Measurements from ENCODE around the gene QRFP.
"Not testable (repeated sequence)": the region's sequence is repeated elsewhere in the genome, so short reads cannot be mapped to it uniquely, and the experiment has no call there.

QRFP gene

GRCh38 chr9:130849356-130849755, 47.3 kb downstream of the QRFP start:
- no peak for DNase-seq (ENCODE audit: low spot score)

DNA sequence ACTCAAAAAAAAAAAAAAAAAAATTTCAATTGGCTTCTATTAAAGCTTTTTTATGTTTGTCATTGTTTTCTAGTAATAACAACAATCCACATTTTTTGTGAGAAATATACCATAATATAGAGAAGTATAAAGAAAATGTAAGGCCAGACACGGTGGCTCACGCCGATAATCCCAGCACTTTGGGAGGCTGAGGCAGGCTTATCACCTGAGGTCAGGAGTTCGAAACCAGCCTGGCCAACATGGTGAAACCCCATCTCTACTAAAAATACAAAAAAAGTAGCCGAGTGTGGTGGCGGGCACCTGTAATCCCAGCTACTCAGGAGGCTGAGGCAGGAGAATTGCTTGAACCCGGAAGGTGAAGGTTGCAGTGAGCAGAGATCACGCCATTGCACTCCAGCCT, 48.1 kb downstream of the QRFP start:
- not testable (repeated sequence) for DNase-seq (ENCODE audit: low spot score)

- DNase-seq (ENCODE audit: low spot score): no peak
These were observed 49.0 kb downstream of the QRFP start for GRCh38 chr9:130847306-130848217.

GRCh38 chr9:130846487-130847305, 49.9 kb downstream of the QRFP start:
- no peak for DNase-seq (ENCODE audit: low spot score)

- DNase-seq (ENCODE audit: low spot score): no peak
These were observed 50.6 kb downstream of the QRFP start for GRCh38 chr9:130845901-130846481.

DNA sequence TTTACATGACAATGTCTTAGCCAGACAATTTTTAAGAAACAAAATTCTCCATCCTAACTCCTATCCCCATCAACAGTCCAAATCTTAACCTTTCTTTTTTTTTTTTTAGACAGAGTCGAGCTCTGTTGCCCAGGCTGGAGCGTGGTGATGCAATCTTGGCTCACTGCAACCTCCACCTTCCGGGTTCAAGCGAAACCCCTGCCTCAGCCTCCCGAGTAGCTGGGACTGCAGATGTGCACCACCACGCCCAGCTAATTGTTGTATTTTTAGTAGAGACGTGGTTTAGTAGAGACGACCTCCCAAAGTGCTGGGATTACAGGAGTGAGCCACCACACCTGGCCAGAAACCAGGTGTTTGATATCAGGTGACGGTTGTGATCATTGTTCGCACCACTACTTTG, 51.4 kb downstream of the QRFP start:
- DNase-seq (ENCODE audit: low spot score): no peak

DNA sequence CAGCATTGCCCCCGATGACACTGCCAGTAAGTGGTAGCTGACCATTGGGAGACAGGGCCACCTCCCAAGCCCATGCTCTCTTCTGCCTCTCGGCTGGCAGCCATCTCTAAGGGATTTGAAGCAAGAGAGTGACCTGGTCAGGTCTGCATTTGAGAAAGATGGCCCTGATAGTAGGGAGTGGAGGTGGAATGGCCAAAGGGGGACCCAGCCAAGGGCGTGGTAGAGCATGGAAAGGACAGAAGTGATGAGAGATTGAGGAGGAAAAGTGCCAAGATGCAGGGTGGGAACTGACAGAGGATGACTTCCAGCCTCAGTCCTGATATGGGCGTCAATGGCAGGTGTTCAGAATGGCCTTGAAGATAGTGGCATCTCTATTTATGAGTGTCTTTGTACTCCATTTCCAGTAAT, 52.6 kb downstream of the QRFP start:
- no peak for DNase-seq (ENCODE audit: low spot score)

DNA sequence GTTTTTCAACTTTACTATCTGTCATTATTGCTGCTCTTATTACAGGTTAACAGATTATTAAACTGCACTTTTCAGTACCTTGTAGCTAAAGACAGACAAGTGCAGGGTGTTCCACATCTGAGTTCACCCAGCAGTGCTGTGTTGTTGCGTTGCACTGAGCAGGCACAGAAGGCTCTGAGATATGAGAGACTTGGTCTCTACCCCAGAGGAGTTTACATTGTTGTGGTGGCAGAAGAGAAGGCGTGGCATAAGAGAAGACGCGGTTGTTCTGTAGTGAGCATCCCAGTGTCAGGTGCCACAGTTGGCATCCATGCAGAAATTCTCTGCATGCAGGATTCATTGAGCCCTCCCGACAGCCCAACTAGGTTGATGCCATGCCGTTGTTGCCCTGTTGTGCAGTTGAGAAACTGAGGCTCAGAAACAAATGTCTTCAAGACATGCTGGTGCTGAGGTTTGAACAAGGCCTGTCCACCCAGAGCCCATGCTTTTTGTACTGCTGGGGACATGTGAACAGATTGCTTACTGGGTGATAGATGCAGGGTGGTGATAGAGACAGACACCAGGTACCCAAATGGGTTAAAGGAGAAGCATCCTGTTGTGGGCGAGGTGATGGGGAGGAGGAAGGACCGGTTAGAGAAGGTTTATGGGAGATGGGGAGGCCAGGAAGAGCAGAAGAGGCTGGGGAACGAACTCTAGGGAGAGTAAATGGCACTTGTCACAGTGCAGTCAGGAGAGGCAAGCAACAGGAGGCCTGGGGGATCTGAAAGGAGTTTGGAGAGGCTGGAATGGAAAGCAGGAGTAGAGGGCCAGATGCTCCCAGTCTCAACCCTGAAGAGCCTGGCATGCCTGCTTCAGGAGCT, 53.3 kb downstream of the QRFP start:
- no peak for DNase-seq (ENCODE audit: low spot score)
